Naive thymus-derived CD4-positive, alpha-beta T cell (primary cell): ENCODE data around the gene RBBP6. TPM values are rescaled to one million over a fixed set of nuclear protein-coding genes. Genes with fewer than 3 reads are reported as not detected.
"Not testable (repeated sequence)": the region's sequence is repeated elsewhere in the genome, so short reads cannot be mapped to it uniquely, and the experiment has no call there.

ENCODE experiments used
- ATAC-seq: fragments of 150-1000 bp; cut with Tn5 transposase; 2 replicates; pipeline ENCODE4 v1.10.0; 2021; ENCODE audit warnings: mild to moderate bottlenecking, moderate library complexity
- CTCF ChIA-PET: fragments of 350-600 bp; sonication (Branson Sonifier 250); formaldehyde crosslinking; loops from one replicate; lab custom pipeline; 2021; ENCODE audit warnings: antibody characterized with exemption; lab: Charles Lee
- POLR2A ChIA-PET: fragments of 350-600 bp; sonication (Branson Sonifier 250); formaldehyde crosslinking; loops from one replicate; lab custom pipeline; 2021; ENCODE audit warnings: antibody characterized with exemption, inconsistent platforms; lab: Charles Lee
- DNase-seq, 9 donors: peaks; one replicate each; pipeline versions ENCODE4 v3.0.0 to v3.0.0-alpha.2; 2020 to 2022; ENCODE audit warnings: mixed read lengths in 1 of 9
- H3K27ac ChIP-seq: one replicate; pipeline ENCODE4 v1.7.0; 2013; ENCODE audit warnings: mild to moderate bottlenecking, low read depth, low read length, moderate library complexity
- H3K27me3 ChIP-seq, 2 donors: one replicate each; pipeline ENCODE4 v1.7.0; 2013; ENCODE audit warnings: low read length in 2 of 2, mild to moderate bottlenecking in 2 of 2, moderate library complexity in 2 of 2; ENCODE audit not compliant: control insufficient read depth in 2 of 2, insufficient read depth in 2 of 2
- H3K36me3 ChIP-seq, 3 experiments: 1 replicate in 2 of 3; 2 replicates in 1 of 3; pipeline ENCODE4 v1.7.0; 2013; ENCODE audit warnings: low read length in 3 of 3, mild to moderate bottlenecking in 3 of 3, moderate library complexity in 1 of 3; ENCODE audit not compliant: insufficient read depth in 3 of 3, control insufficient read depth in 2 of 3
- H3K4me1 ChIP-seq, 2 donors: one replicate each; pipeline ENCODE4 v1.7.0; 2013; ENCODE audit warnings: low read length in 2 of 2, mild to moderate bottlenecking in 2 of 2, moderate library complexity in 1 of 2; ENCODE audit not compliant: control insufficient read depth in 2 of 2, insufficient read depth in 2 of 2
- H3K4me3 ChIP-seq: 2 replicates; pipeline ENCODE4 v1.7.0; 2013; ENCODE audit warnings: mild to moderate bottlenecking, low read length
- H3K9me3 ChIP-seq, 3 experiments: 1 replicate in 2 of 3; 2 replicates in 1 of 3; pipeline ENCODE4 v1.7.0; 2013; ENCODE audit warnings: low read length in 3 of 3; ENCODE audit not compliant: control insufficient read depth in 2 of 3
- H3K27ac Mint-ChIP-seq, 9 donors: one replicate each; pipeline ENCODE4 v1.8.0; 2020 to 2022; ENCODE audit warnings: mixed read lengths in 9 of 9, mild to moderate bottlenecking in 8 of 9, moderate library complexity in 5 of 9, inconsistent platforms in 2 of 9
- H3K27me3 Mint-ChIP-seq, 5 donors: one replicate each; pipeline ENCODE4 v1.8.0; 2021 to 2022; ENCODE audit warnings: mixed read lengths in 5 of 5, mild to moderate bottlenecking in 1 of 5
- H3K36me3 Mint-ChIP-seq, 5 donors: one replicate each; pipeline ENCODE4 v1.8.0; 2020 to 2022; ENCODE audit warnings: mixed read lengths in 5 of 5, mild to moderate bottlenecking in 3 of 5, inconsistent platforms in 1 of 5
- H3K4me1 Mint-ChIP-seq, 7 donors: one replicate each; pipeline ENCODE4 v1.8.0; 2020 to 2022; ENCODE audit warnings: mixed read lengths in 7 of 7, mild to moderate bottlenecking in 3 of 7, inconsistent platforms in 1 of 7
- H3K4me3 Mint-ChIP-seq, 10 donors: one replicate each; pipeline ENCODE4 v1.8.0; 2020 to 2022; ENCODE audit warnings: mild to moderate bottlenecking in 10 of 10, mixed read lengths in 10 of 10, moderate library complexity in 6 of 10, inconsistent platforms in 2 of 10
- H3K9me3 Mint-ChIP-seq, 11 donors: one replicate each; pipeline ENCODE4 v1.8.0; 2020 to 2022; ENCODE audit warnings: mixed read lengths in 11 of 11, mild to moderate bottlenecking in 4 of 11, inconsistent platforms in 1 of 11, moderate library complexity in 1 of 11
- intact Hi-C, 2 donors: fragments of 100-400 bp; cut with micrococcal nuclease; formaldehyde crosslinking; loops; one replicate each; pipeline ENCODE4 v1.15.1; 2023
- polyA plus RNA-seq, 2 donors: library from polyadenylated mRNA; unstranded; fragments of 300-500 nt; fragmentation: Illumina TruSeq; gene quantifications; one replicate each; pipeline ENCODE4 v1.2.3, GENCODE V29; 2021
- total RNA-seq, 6 experiments: library from RNA in 5 of 6; stranded (reverse) in 5 of 6; gene quantifications; 1 replicate in 5 of 6; 2 replicates in 1 of 6; pipeline ENCODE4 v1.2.3 and lab custom pipeline; 2021 to 2026

The RBBP6 gene
- total RNA-seq: 100 to 1,000 TPM in 3 of 5 experiments, 10 to 100 TPM in 2; 70.5 to 137 (median 106) TPM
- polyA plus RNA-seq: 10 to 100 TPM; 17.0 to 18.7 TPM
- 168 reads per million, percentile 91 among the genes with 10 or more reads in this experiment for total RNA-seq (lab: John Stamatoyannopoulos, UW)

- Histone ChIP-seq H3K27me3 (no peaks in the 10 kb centered on the region), H3K4me1 (peaks cover 20 to 34% of the 10 kb centered on the region in 2 donors), H3K9me3 (no peaks in the 10 kb centered on the region), H3K36me3 (peaks cover 0 to 9% (median 0%) of the 10 kb centered on the region in 3 experiments), H3K4me3 (peak within 1 kb of the TSS; percentile 82), H3K27ac (peak within 1 kb of the TSS; percentile 100)
- CTCF ChIA-PET: interaction anchor here (0.7 to 1.2 kb wide), 2 partner anchors 24 to 693 kb away, joined by 3 read pairs; no protein-coding TSS in a partner anchor
- peak; percentile 96 for ATAC-seq
- H3K4me3 Mint-ChIP-seq: peak within 1 kb of the TSS; percentile 97 to 100 (median 99)
- H3K9me3 Mint-ChIP-seq: no peaks in the 10 kb centered on the region
- POLR2A ChIA-PET: interaction anchor here (1.0 to 2.0 kb wide), 8 partner anchors 10 to 511 kb away, joined by 3 to 10 read pairs (median 4); partner anchors contain the start of gene ARHGAP17
- H3K27ac Mint-ChIP-seq: peak within 1 kb of the TSS; percentile 98 to 100 (median 100)
- H3K36me3 Mint-ChIP-seq: peaks cover 4 to 23% (median 5%) of the 10 kb centered on the region in 5 donors
- H3K27me3 Mint-ChIP-seq: peaks cover 0 to 2% (median 0%) of the 10 kb centered on the region in 5 donors
- intact Hi-C loops: loop anchor here (1.0 to 10.0 kb wide), 11 partner anchors 22 to 1087 kb away; partner anchors contain the start of genes ARHGAP17 (in 2 of the 2), LCMT1 (in 2 of the 2), ZKSCAN2 (in 2 of the 2) and COG7 (in 1 of the 2)
- DNase-seq: peak; percentile 90 to 96 (median 95)
- H3K4me1 Mint-ChIP-seq: peaks cover 22 to 50% (median 34%) of the 10 kb centered on the region in 7 donors
These were observed at the start of gene RBBP6 for GRCh38 chr16:24539295-24539849. Gene RBBP6, plus strand, starts transcription at chr16:24539566. Its CDS starts 1,061 bp downstream, at chr16:24540627.

GRCh38 chr16:24490866-24491265 lies 48.5 kb upstream of the RBBP6 start:
- no peak overlapping the region for H3K27ac ChIP-seq
- no peak overlapping the region for H3K4me3 Mint-ChIP-seq
- no peaks in the 10 kb centered on the region for H3K4me1 ChIP-seq
- DNase-seq: no peak
- H3K4me3 ChIP-seq: no peak overlapping the region
- no peak for ATAC-seq
- no peaks in the 10 kb centered on the region for H3K27me3 ChIP-seq
- intact Hi-C loops: no loop called here
- CTCF ChIA-PET: no interaction called here
- H3K9me3 Mint-ChIP-seq: peaks cover 0 to 15% (median 3%) of the 10 kb centered on the region in 11 donors
- H3K4me1 Mint-ChIP-seq: peaks cover 0 to 2% (median 0%) of the 10 kb centered on the region in 7 donors
- POLR2A ChIA-PET: no interaction called here
- no peaks in the 10 kb centered on the region for H3K9me3 ChIP-seq
- H3K36me3 Mint-ChIP-seq: peaks cover 0 to 7% (median 0%) of the 10 kb centered on the region in 5 donors
- H3K27me3 Mint-ChIP-seq: peaks cover 13 to 23% (median 20%) of the 10 kb centered on the region in 5 donors
- H3K36me3 ChIP-seq: no peaks in the 10 kb centered on the region
- H3K27ac Mint-ChIP-seq: no peak overlapping the region

- Histone ChIP-seq H3K36me3 (no peaks in the 10 kb centered on the region), H3K4me1 (no peaks in the 10 kb centered on the region), H3K9me3 (no peaks in the 10 kb centered on the region), H3K27ac (no peak overlapping the region), H3K4me3 (no peak overlapping the region), H3K27me3 (no peaks in the 10 kb centered on the region)
- no peak overlapping the region for H3K4me3 Mint-ChIP-seq
- no peak overlapping the region for H3K27ac Mint-ChIP-seq
- peaks cover 13 to 23% (median 21%) of the 10 kb centered on the region in 5 donors for H3K27me3 Mint-ChIP-seq
- intact Hi-C loops: no loop called here
- POLR2A ChIA-PET: no interaction called here
- no peak for ATAC-seq
- no peak for DNase-seq
- H3K9me3 Mint-ChIP-seq: peaks cover 0 to 15% (median 3%) of the 10 kb centered on the region in 11 donors
- CTCF ChIA-PET: interaction anchor here (0.5 kb wide), 1 partner anchor 333 kb away, joined by 3 read pairs; no protein-coding TSS in a partner anchor
- peaks cover 0 to 2% (median 0%) of the 10 kb centered on the region in 7 donors for H3K4me1 Mint-ChIP-seq
- H3K36me3 Mint-ChIP-seq: peaks cover 0 to 7% (median 0%) of the 10 kb centered on the region in 5 donors
These were observed 47.6 kb upstream of the RBBP6 start for GRCh38 chr16:24491731-24492130.

GRCh38 chr16:24493821-24494220 lies 45.5 kb upstream of the RBBP6 start:
- no peaks in the 10 kb centered on the region for H3K36me3 ChIP-seq
- no peaks in the 10 kb centered on the region for H3K4me1 ChIP-seq
- DNase-seq (no peak), ATAC-seq (no peak)
- H3K27ac ChIP-seq: no peak overlapping the region
- H3K36me3 Mint-ChIP-seq: peaks cover 0 to 4% (median 0%) of the 10 kb centered on the region in 5 donors
- ChIA-PET POLR2A (no interaction called here), CTCF (no interaction called here)
- H3K27me3 ChIP-seq: no peaks in the 10 kb centered on the region
- no peak overlapping the region for H3K27ac Mint-ChIP-seq
- H3K27me3 Mint-ChIP-seq: peaks cover 9 to 21% (median 19%) of the 10 kb centered on the region in 5 donors
- no peaks in the 10 kb centered on the region for H3K4me1 Mint-ChIP-seq
- no peak overlapping the region for H3K4me3 ChIP-seq
- peaks cover 0 to 7% (median 2%) of the 10 kb centered on the region in 11 donors for H3K9me3 Mint-ChIP-seq
- H3K9me3 ChIP-seq: no peaks in the 10 kb centered on the region
- intact Hi-C loops: no loop called here
- H3K4me3 Mint-ChIP-seq: no peak overlapping the region

GRCh38 chr16:24495207-24495606 lies 44.2 kb upstream of the RBBP6 start:
- H3K27me3 ChIP-seq, H3K9me3 ChIP-seq, ATAC-seq, H3K36me3 Mint-ChIP-seq, H3K4me3 ChIP-seq, POLR2A ChIA-PET, H3K4me1 ChIP-seq, H3K27ac Mint-ChIP-seq, H3K9me3 Mint-ChIP-seq, CTCF ChIA-PET, DNase-seq, H3K36me3 ChIP-seq, intact Hi-C loops, H3K4me1 Mint-ChIP-seq, H3K27ac ChIP-seq, H3K4me3 Mint-ChIP-seq: not testable (repeated sequence)
- H3K27me3 Mint-ChIP-seq: peaks cover 2 to 22% (median 15%) of the 10 kb centered on the region in 5 donors

- DNase-seq: no peak
- intact Hi-C loops: no loop called here
- Histone ChIP-seq H3K4me3 (no peak overlapping the region), H3K4me1 (no peaks in the 10 kb centered on the region), H3K9me3 (no peaks in the 10 kb centered on the region), H3K27me3 (no peaks in the 10 kb centered on the region), H3K36me3 (no peaks in the 10 kb centered on the region), H3K27ac (no peak overlapping the region)
- H3K4me1 Mint-ChIP-seq: no peaks in the 10 kb centered on the region
- ATAC-seq: no peak
- H3K27ac Mint-ChIP-seq: no peak overlapping the region
- ChIA-PET POLR2A (no interaction called here), CTCF (no interaction called here)
- peaks cover 0 to 4% (median 0%) of the 10 kb centered on the region in 11 donors for H3K9me3 Mint-ChIP-seq
- no peak overlapping the region for H3K4me3 Mint-ChIP-seq
- H3K27me3 Mint-ChIP-seq: peaks cover 4 to 19% (median 17%) of the 10 kb centered on the region in 5 donors
- no peaks in the 10 kb centered on the region for H3K36me3 Mint-ChIP-seq
These were observed 41.9 kb upstream of the RBBP6 start for GRCh38 chr16:24497440-24497839.
